Upper lobe of left lung (tissue), 6 donors: ENCODE results near the gene ALDH5A1. TPM values are rescaled to one million over a fixed set of nuclear protein-coding genes. Genes with fewer than 3 reads are reported as not detected.
A peak's percentile ranks its signal among the peaks of the same experiment; 100 is the strongest.

Source experiments
- ATAC-seq, 2 donors: fragments of 200-7000 bp; cut with Tn5 transposase; one replicate each; pipeline ENCODE4 v1.9.1; 2022; ENCODE audit warnings: mild to moderate bottlenecking in 2 of 2, moderate library complexity in 2 of 2; ENCODE audit not compliant: low FRiP score in 2 of 2
- DNase-seq, 2 donors: peaks; one replicate each; pipeline ENCODE4 v3.0.0-alpha.2; 2019 to 2020
- H3K27ac ChIP-seq, 4 donors: fragments of 200-600 bp; sonication (generic); one replicate each; pipeline ENCODE4 v1.5.1; 2016 to 2019
- H3K27me3 ChIP-seq, 4 donors: fragments of 200-600 bp; sonication (generic); one replicate each; pipeline ENCODE4 v1.5.1; 2017 to 2019
- H3K36me3 ChIP-seq, 4 donors: fragments of 200-600 bp; sonication (generic); one replicate each; pipeline ENCODE4 v1.5.1; 2016 to 2019
- H3K4me1 ChIP-seq, 4 donors: fragments of 200-600 bp; sonication (generic); one replicate each; pipeline ENCODE4 v1.5.1; 2018 to 2019
- H3K4me3 ChIP-seq, 4 donors: fragments of 200-600 bp; sonication (generic); one replicate each; pipeline ENCODE4 v1.5.1; 2017 to 2019; ENCODE audit warnings: mild to moderate bottlenecking in 2 of 4, moderate library complexity in 1 of 4
- H3K9me3 ChIP-seq, 4 donors: fragments of 200-600 bp; sonication (generic); one replicate each; pipeline ENCODE4 v1.5.1; 2018 to 2019
- EP300 ChIP-seq, 4 donors: sonication (generic); formaldehyde crosslinking; IDR thresholded peaks; one replicate each; pipeline ENCODE4 v1.5.1; 2017; ENCODE audit warnings: antibody characterized with exemption in 4 of 4, control low read depth in 2 of 4
- POLR2A ChIP-seq, 4 donors: fragments of 450-650 bp; IDR thresholded peaks; one replicate each; pipeline ENCODE4 v1.5.1; 2016 to 2017; ENCODE audit warnings: antibody characterized with exemption in 4 of 4, mild to moderate bottlenecking in 2 of 4
- POLR2AphosphoS5 ChIP-seq, 2 donors: sonication (generic); formaldehyde crosslinking; IDR thresholded peaks; one replicate each; pipeline ENCODE4 v1.5.1; 2017; ENCODE audit warnings: antibody characterized with exemption in 2 of 2
- WGBS, 2 donors: methylation state at CpG; one replicate each; pipeline ENCODE4 v1.1.5; 2017 to 2018; 5-methylcytosine and 5-hydroxymethylcytosine counted together
- total RNA-seq, 6 donors: library from RNA; depleted of rRNA in 4 of 6; stranded (reverse); fragments of >200 nt in 4 of 6; gene quantifications; one replicate each; pipeline versions ENCODE4 v1.1.0 to v1.2.1, GENCODE V29; 2016 to 2021
- TF ChIP-seq, protein P1 (sequence below), 6 experiments: fragments of 450-650 bp in 4 of 6; fragments of 200-600 bp in 2 of 6; sonication (generic) in 2 of 6; IDR thresholded peaks; one replicate each; pipeline ENCODE4 v1.5.1; 2016 to 2019; ENCODE audit warnings: antibody characterized with exemption in 6 of 6
- donor health status: DM: no; HTN: no; CAD: no; lungs with moderate emphysema.
- donor health status: DM: no; HTN: yes; CAD: no; lungs with severe emphysema.

Gene ALDH5A1
- total RNA-seq, 6 donors from 2014 or later, result 7.3 to 21.1 (median 12.4) TPM

DNA sequence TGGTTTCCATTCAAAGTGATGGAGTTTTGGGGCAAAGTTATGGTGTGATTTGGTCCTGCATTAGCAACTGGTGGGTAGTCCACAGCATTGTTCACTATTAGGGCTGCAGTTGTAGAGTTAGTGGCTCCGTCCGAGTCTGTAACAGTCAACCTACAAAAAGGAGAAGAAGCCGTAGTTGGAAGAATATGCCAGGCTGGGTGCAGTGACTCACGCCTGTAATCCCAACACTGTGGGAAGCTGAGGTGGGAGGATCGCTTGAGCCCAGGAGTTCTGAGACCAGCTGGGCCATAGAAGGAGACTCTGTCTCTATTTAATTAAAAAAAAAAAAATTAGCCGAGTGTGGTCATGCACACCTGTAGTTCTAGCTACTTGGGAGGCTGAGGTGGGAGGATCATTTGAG is 81.7 kb downstream of the ALDH5A1 start:
- no peak for ATAC-seq
- Histone ChIP-seq H3K4me3 (no peak overlapping the region), H3K27ac (no peak overlapping the region), H3K27me3 (no peaks in the 10 kb centered on the region), H3K36me3 (no peaks in the 10 kb centered on the region), H3K9me3 (no peaks in the 10 kb centered on the region), H3K4me1 (no peaks in the 10 kb centered on the region)
- DNase-seq, result no peak
- 87 to 88% methylated on average over 6 of the region's 6 CpGs for WGBS, 2 donors
- TF ChIP-seq POLR2AphosphoS5 (IDR thresholded peaks at IDR 0.05) (no peak), POLR2A (IDR thresholded peaks at IDR 0.05) (no peak), EP300 (IDR thresholded peaks at IDR 0.05) (no peak)
- TF ChIP-seq, protein P1, sequence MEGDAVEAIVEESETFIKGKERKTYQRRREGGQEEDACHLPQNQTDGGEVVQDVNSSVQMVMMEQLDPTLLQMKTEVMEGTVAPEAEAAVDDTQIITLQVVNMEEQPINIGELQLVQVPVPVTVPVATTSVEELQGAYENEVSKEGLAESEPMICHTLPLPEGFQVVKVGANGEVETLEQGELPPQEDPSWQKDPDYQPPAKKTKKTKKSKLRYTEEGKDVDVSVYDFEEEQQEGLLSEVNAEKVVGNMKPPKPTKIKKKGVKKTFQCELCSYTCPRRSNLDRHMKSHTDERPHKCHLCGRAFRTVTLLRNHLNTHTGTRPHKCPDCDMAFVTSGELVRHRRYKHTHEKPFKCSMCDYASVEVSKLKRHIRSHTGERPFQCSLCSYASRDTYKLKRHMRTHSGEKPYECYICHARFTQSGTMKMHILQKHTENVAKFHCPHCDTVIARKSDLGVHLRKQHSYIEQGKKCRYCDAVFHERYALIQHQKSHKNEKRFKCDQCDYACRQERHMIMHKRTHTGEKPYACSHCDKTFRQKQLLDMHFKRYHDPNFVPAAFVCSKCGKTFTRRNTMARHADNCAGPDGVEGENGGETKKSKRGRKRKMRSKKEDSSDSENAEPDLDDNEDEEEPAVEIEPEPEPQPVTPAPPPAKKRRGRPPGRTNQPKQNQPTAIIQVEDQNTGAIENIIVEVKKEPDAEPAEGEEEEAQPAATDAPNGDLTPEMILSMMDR (IDR thresholded peaks at IDR 0.05), result no peak

- no peaks in the 10 kb centered on the region for H3K9me3 ChIP-seq
- ATAC-seq, result peak; percentile 81 to 88
- peaks cover 0 to 11% (median 7%) of the 10 kb centered on the region in 4 donors for H3K4me1 ChIP-seq
- H3K27ac ChIP-seq, result no peak overlapping the region
- TF ChIP-seq, protein P1 (IDR thresholded peaks at IDR 0.05), result peak; percentile 38 to 78 (median 64)
- no peak for TF ChIP-seq POLR2AphosphoS5 (IDR thresholded peaks at IDR 0.05)
- peak in 1 of 2 donors; percentile 68 for DNase-seq
- no peaks in the 10 kb centered on the region for H3K36me3 ChIP-seq
- no peaks in the 10 kb centered on the region for H3K27me3 ChIP-seq
- WGBS, 2 donors, result 59 to 63% methylated on average over 6 to 7 of the region's 7 CpGs
- H3K4me3 ChIP-seq, result no peak overlapping the region
Measured at GRCh38 chr6:24581084-24581669, 86.4 kb downstream of the ALDH5A1 start.

DNA sequence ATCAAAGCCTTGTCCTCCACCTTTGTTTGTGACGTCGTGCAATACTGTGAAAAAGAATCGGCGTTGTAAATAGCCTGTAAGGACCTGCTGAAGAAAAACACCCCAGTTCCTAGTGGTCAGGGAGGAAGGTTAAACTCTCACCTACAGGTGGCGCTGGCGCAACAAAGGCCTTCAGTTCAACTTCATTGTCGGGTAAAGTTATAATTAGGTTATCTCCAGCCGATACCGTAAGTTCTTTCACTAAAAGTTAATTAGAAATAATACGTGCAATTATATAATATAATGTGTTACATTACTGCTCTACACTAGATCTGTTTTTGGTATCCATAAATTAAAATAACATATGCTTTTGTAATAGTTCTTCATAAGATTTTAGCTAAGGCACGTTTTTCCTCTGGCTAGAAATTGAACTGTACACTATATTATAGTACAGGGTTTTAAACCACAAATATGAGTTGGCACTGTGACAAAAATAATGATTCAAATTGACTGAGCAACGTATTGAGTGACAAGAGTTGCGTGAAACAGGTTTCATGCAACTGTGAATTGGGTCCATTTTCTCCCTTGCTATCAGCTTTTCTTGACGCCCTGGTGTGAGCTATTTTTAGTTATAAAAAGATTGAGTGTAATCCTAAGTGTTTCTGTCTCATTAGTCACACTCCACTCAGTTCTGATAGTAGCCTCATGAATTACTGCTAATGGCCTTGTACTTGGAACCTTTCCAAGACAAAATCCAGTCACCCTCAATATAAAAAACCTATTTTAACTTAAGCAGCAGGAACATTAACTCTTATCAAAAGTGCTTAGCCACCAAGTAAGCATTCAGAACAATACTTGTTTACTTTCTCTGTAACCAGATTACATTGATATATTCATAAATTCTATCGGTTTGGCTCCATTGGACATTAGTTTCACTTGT is 89.0 kb downstream of the ALDH5A1 start:
- 15 to 20% methylated on average over 15 of the region's 15 CpGs for WGBS, 2 donors
- no peaks in the 10 kb centered on the region for H3K27me3 ChIP-seq
- no peaks in the 10 kb centered on the region for H3K36me3 ChIP-seq
- H3K4me3 ChIP-seq, result no peak overlapping the region
- H3K4me1 ChIP-seq, result peaks cover 0 to 11% (median 7%) of the 10 kb centered on the region in 4 donors
- ATAC-seq, result peak; percentile 79 to 89
- H3K27ac ChIP-seq, result no peak overlapping the region
- TF ChIP-seq, protein P1 (IDR thresholded peaks at IDR 0.05), result peak; percentile 45 to 78 (median 69)
- TF ChIP-seq EP300 (IDR thresholded peaks at IDR 0.05), result peak in 1 of 4 donors; percentile 58
- TF ChIP-seq POLR2AphosphoS5 (IDR thresholded peaks at IDR 0.05), result no peak
- DNase-seq, result peak in 1 of 2 donors; percentile 81
- no peaks in the 10 kb centered on the region for H3K9me3 ChIP-seq

- DNase-seq (no peak), ATAC-seq (no peak)
- Histone ChIP-seq H3K9me3 (no peaks in the 10 kb centered on the region), H3K36me3 (no peaks in the 10 kb centered on the region), H3K27me3 (no peaks in the 10 kb centered on the region), H3K4me1 (peaks cover 0 to 11% (median 7%) of the 10 kb centered on the region in 4 donors), H3K4me3 (no peak overlapping the region), H3K27ac (no peak overlapping the region)
- WGBS, 2 donors, result 59 to 62% methylated on average over 2 of the region's 2 CpGs
- TF ChIP-seq, protein P1 (IDR thresholded peaks at IDR 0.05), result no peak
Measured at GRCh38 chr6:24584382-24584720, 89.6 kb downstream of the ALDH5A1 start.

Other genes with a start within 250 kb of the ALDH5A1 start
- 1 to 10 TPM; 7.1 to 9.4 (median 7.8) TPM for gene DCDC2, start 136.9 kb upstream of the ALDH5A1 start, total RNA-seq
- gene MRS2, start 92.0 kb upstream of the ALDH5A1 start, total RNA-seq, result 10 to 100 TPM; 20.8 to 40.8 (median 27.4) TPM
- gene GPLD1, start 5.4 kb upstream of the ALDH5A1 start, total RNA-seq, result 10 to 100 TPM in 2 of 6 donors, 1 to 10 TPM in 4; 2.5 to 15.7 (median 7.3) TPM
- gene KIAA0319, start 151.2 kb downstream of the ALDH5A1 start, total RNA-seq, result 1 to 10 TPM in 5 of 6 donors, under 1 TPM in 1; 0.26 to 5.1 (median 2.3) TPM
- gene TDP2, start 171.9 kb downstream of the ALDH5A1 start, total RNA-seq, result 100 to 1,000 TPM in 1 of 6 donors, 10 to 100 TPM in 5; 33.8 to 101 (median 37.0) TPM
- 10 to 100 TPM in 3 of 6 donors, 1 to 10 TPM in 3; 5.2 to 20.2 (median 10.5) TPM for gene ACOT13, start 172.1 kb downstream of the ALDH5A1 start, total RNA-seq
- gene C6orf62, start 224.2 kb downstream of the ALDH5A1 start, total RNA-seq, result 100 to 1,000 TPM in 2 of 6 donors, 10 to 100 TPM in 4; 41.9 to 131 (median 95.3) TPM